Endothelial cell of umbilical vein (primary cell): Measurements from ENCODE around the gene TRANK1. TPM values are rescaled to one million over a fixed set of nuclear protein-coding genes. Genes with fewer than 3 reads are reported as not detected.

ENCODE experiments used
- BruUV-seq: library from RNA; stranded (reverse); fragments of 400-500 nt; replicated peaks from 2 replicates; lab custom pipeline; 2021; lab: Mats Ljungman, UMichigan
- CTCF ChIA-PET: fragments of 300-600, 350-600 bp; sonication (Branson Sonifier 250); formaldehyde crosslinking; loops from one replicate; lab custom pipeline; 2021; ENCODE audit warnings: antibody characterized with exemption, inconsistent platforms; lab: Charles Lee
- POLR2A ChIA-PET: fragments of 300-600, 350-600 bp; sonication (Branson Sonifier 250); formaldehyde crosslinking; loops from one replicate; lab custom pipeline; 2021; ENCODE audit warnings: antibody characterized with exemption, inconsistent platforms; lab: Charles Lee
- DNase-seq: peaks from one replicate; pipeline ENCODE4 v3.0.0-alpha.2; 2011; ENCODE audit warnings: low read depth, low spot score
- FAIRE-seq: peaks from 2 replicates; lab custom pipeline; 2011; peaks lifted over from hg19 to GRCh38; lab: Jason Lieb, UNC
- H2AFZ ChIP-seq: 2 replicates; pipeline ENCODE4 v1.6.0; 2012; ENCODE audit warnings: low read depth, low read length, control low read depth, inconsistent platforms
- H3K27ac ChIP-seq: 2 replicates; pipeline ENCODE4 v1.5.1; 2011; ENCODE audit warnings: low read depth, mild to moderate bottlenecking, control low read depth, low read length, moderate library complexity; ENCODE audit not compliant: insufficient read depth
- H3K27me3 ChIP-seq, 2 experiments: 2 replicates each; pipeline versions ENCODE4 v1.6.0 to v1.6.1; 2011; ENCODE audit warnings: low read length in 2 of 2, mixed read lengths in 1 of 2; ENCODE audit not compliant: control insufficient read depth in 2 of 2, insufficient read depth in 2 of 2
- H3K36me3 ChIP-seq, 2 experiments: 2 replicates in 1 of 2; 3 replicates in 1 of 2; pipeline ENCODE4 v1.5.1; 2011; ENCODE audit warnings: low read length in 2 of 2, mild to moderate bottlenecking in 1 of 2, moderate library complexity in 1 of 2; ENCODE audit not compliant: control insufficient read depth in 2 of 2, insufficient read depth in 2 of 2; ENCODE audit errors: extremely low read depth in 1 of 2
- H3K4me1 ChIP-seq: 3 replicates; pipeline ENCODE4 v1.5.1; 2011; ENCODE audit warnings: mild to moderate bottlenecking, low read length; ENCODE audit not compliant: control insufficient read depth, insufficient read depth; ENCODE audit errors: extremely low read depth
- H3K4me2 ChIP-seq: 2 replicates; pipeline ENCODE4 v1.6.1; 2011; ENCODE audit warnings: low read length, control low read depth, mixed read lengths; ENCODE audit not compliant: insufficient read depth
- H3K4me3 ChIP-seq, 3 experiments: fragments of 200-600 bp in 1 of 3; sonication (generic), shearing (Covaris generic) in 1 of 3; replicated peaks in 1 of 3; 2 replicates each; pipeline ENCODE4 v1.5.1; 2011 to 2016; ENCODE audit warnings: control low read depth in 3 of 3, low read length in 3 of 3, mild to moderate bottlenecking in 2 of 3, inconsistent platforms in 1 of 3, low read depth in 1 of 3, moderate library complexity in 1 of 3; ENCODE audit not compliant: insufficient read depth in 1 of 3
- H3K79me2 ChIP-seq: 2 replicates; pipeline ENCODE4 v1.6.0; 2012; ENCODE audit warnings: low read length, inconsistent platforms; ENCODE audit not compliant: control insufficient read depth, insufficient read depth
- H3K9ac ChIP-seq: replicated peaks from 2 replicates; pipeline ENCODE3; 2011; ENCODE audit warnings: low read length, control low read depth; ENCODE audit not compliant: insufficient read depth; ENCODE audit errors: extremely low read depth
- H3K9me1 ChIP-seq: replicated peaks from 3 replicates; pipeline ENCODE4 v1.6.0; 2011; ENCODE audit warnings: mild to moderate bottlenecking, low read length; ENCODE audit not compliant: control insufficient read depth, insufficient read depth; ENCODE audit errors: extremely low read depth
- H3K9me3 ChIP-seq: replicated peaks from 2 replicates; pipeline ENCODE4 v1.5.1; 2012; ENCODE audit warnings: low read length, inconsistent platforms; ENCODE audit not compliant: control insufficient read depth, insufficient read depth
- H4K20me1 ChIP-seq: replicated peaks from 2 replicates; pipeline ENCODE3; 2011; ENCODE audit warnings: mild to moderate bottlenecking, low read length; ENCODE audit not compliant: control insufficient read depth, insufficient read depth; ENCODE audit errors: extremely low read depth
- CTCF ChIP-seq, 2 donors: IDR thresholded peaks; 1 replicate in 1 of 2; 2 replicates in 1 of 2; pipeline ENCODE4 v1.5.1; 2011; ENCODE audit warnings: low read length in 2 of 2, mild to moderate bottlenecking in 2 of 2, moderate library complexity in 2 of 2, control low read depth in 1 of 2, inconsistent platforms in 1 of 2, low read depth in 1 of 2; ENCODE audit not compliant: insufficient read depth in 1 of 2; ENCODE audit errors: extremely low read depth in 1 of 2
- EZH2 ChIP-seq: IDR thresholded peaks from 2 replicates; pipeline ENCODE4 v1.6.1; 2012; ENCODE audit warnings: borderline replicate concordance, low read depth, mild to moderate bottlenecking, moderate library complexity, low read length, inconsistent platforms; ENCODE audit not compliant: severe bottlenecking
- MAX ChIP-seq: IDR thresholded peaks from 2 replicates; pipeline ENCODE4 v1.6.1; 2011; ENCODE audit not compliant: insufficient read depth, insufficient read length
- MYC ChIP-seq: IDR thresholded peaks from one replicate; pipeline ENCODE4 v1.6.1; 2011; ENCODE audit warnings: mild to moderate bottlenecking, low read depth, low read length
- dilution Hi-C: fragments of 300-500 bp; cut with MboI; formaldehyde crosslinking; loops from one replicate; pipeline ENCODE4 v1.15.0; 2019; ENCODE audit warnings: low sequenced_read_pairs; ENCODE audit not compliant: extremely low pct_ligation_motif_present
- intact Hi-C: fragments of 100-400 bp; cut with micrococcal nuclease; formaldehyde crosslinking; loops from one replicate; pipeline ENCODE4 v1.10.0; 2022
- polyA plus RNA-seq, 4 experiments: library from polyadenylated mRNA; depleted of rRNA in 3 of 4; stranded (reverse) in 3 of 4; unstranded in 1 of 4; fragments of >200 nt; gene quantifications; 2 replicates each; pipeline versions ENCODE4 v1.2.1 to v1.2.3, GENCODE V29; 2011 to 2012; ENCODE audit warnings: missing spikeins in 1 of 4
- total RNA-seq: library from RNA; stranded (reverse); gene quantifications from 2 replicates; pipeline ENCODE4 v1.2.3, GENCODE V29; 2021

TRANK1 gene
- total and polyA plus RNA-seq, 2 donors (not counting 3 experiments of a cell fraction or from before 2014, with no cell fraction given), result 4.6 to 14.4 TPM

- no peaks in the 10 kb centered on the region for H3K9me3 ChIP-seq
- no peak overlapping the region for H3K27ac ChIP-seq
- no peaks in the 10 kb centered on the region for H3K4me1 ChIP-seq
- H3K27me3 ChIP-seq, result no peaks in the 10 kb centered on the region
- TF ChIP-seq MYC (no peak), MAX (no peak)
- FAIRE-seq (no peak), DNase-seq (no peak)
- BruUV-seq, result no TSS peak
- no peaks in the 10 kb centered on the region for H3K36me3 ChIP-seq
- H2AFZ ChIP-seq, result no peak overlapping the region
- no peak overlapping the region for H3K9ac ChIP-seq
- no peaks in the 10 kb centered on the region for H3K79me2 ChIP-seq
- ChIA-PET CTCF (no interaction called here), POLR2A (no interaction called here)
- no peaks in the 10 kb centered on the region for H3K9me1 ChIP-seq
- dilution Hi-C loops, result no loop called here
- intact Hi-C loops, result no loop called here
- H3K4me3 ChIP-seq, result no peak overlapping the region
- no peak overlapping the region for H3K4me2 ChIP-seq
- H4K20me1 ChIP-seq, result no peaks in the 10 kb centered on the region
Observed at GRCh38 chr3:36795622-36796021, 149.2 kb downstream of the TRANK1 start.

GRCh38 chr3:36792342-36792741, 152.5 kb downstream of the TRANK1 start:
- peak; percentile 26 for DNase-seq
- BruUV-seq, result no TSS peak

More at GRCh38 chr3:36792342-36792741, 152.5 kb downstream of the TRANK1 start:
- Histone ChIP-seq H3K9me1 (no peaks in the 10 kb centered on the region), H3K9me3 (no peaks in the 10 kb centered on the region), H3K27me3 (peaks cover 0 to 6% of the 10 kb centered on the region in 2 experiments), H3K36me3 (no peaks in the 10 kb centered on the region), H4K20me1 (no peaks in the 10 kb centered on the region), H3K4me2 (no peak overlapping the region), H3K27ac (no peak overlapping the region), H3K4me1 (no peaks in the 10 kb centered on the region), H3K79me2 (no peaks in the 10 kb centered on the region), H3K9ac (no peak overlapping the region), H2AFZ (no peak overlapping the region), H3K4me3 (no peak overlapping the region)
- FAIRE-seq, result no peak
- TF ChIP-seq CTCF (IDR thresholded peaks at IDR 0.05; ENCODE audit: extremely low read depth in 1 of 2, insufficient read depth in 1 of 2, low read depth in 1 of 2, low read length in 2 of 2) (peak; percentile 27 to 49), EZH2 (no peak)
- intact Hi-C loops (loop anchor here (1.0 kb wide), 2 partner anchors 77 to 166 kb away; no protein-coding TSS in a partner anchor), dilution Hi-C loops (no loop called here)
- ChIA-PET POLR2A (no interaction called here), CTCF (interaction anchor here (0.7 to 4.4 kb wide), 10 partner anchors 10 to 422 kb away, joined by 3 to 71 read pairs (median 3); no protein-coding TSS in a partner anchor)
